Gastroesophageal sphincter (tissue), 4 donors: ENCODE data around the gene CACNA1C. TPM values are rescaled to one million over a fixed set of nuclear protein-coding genes. Genes with fewer than 3 reads are reported as not detected.

Source experiments
- ATAC-seq: fragments of 150-250 bp; one replicate; pipeline ENCODE4 v1.9.1; 2016; ENCODE audit warnings: mild to moderate bottlenecking, moderate library complexity
- H3K27ac ChIP-seq, 4 donors: fragments of 200-600 bp; sonication (generic) in 3 of 4; 1 replicate in 3 of 4; 2 replicates in 1 of 4; pipeline ENCODE4 v1.5.1; 2016 to 2019
- H3K27me3 ChIP-seq: fragments of 200-600 bp; sonication (generic); one replicate; pipeline ENCODE4 v1.5.1; 2019
- H3K36me3 ChIP-seq, 2 donors: fragments of 200-600 bp; sonication (generic); one replicate each; pipeline ENCODE4 v1.5.1; 2019; ENCODE audit warnings: control low read depth in 1 of 2
- H3K4me1 ChIP-seq, 3 donors: fragments of 200-600 bp; sonication (generic); 1 replicate in 2 of 3; 2 replicates in 1 of 3; pipeline ENCODE4 v1.5.1; 2016 to 2019; ENCODE audit warnings: control low read depth in 2 of 3
- H3K4me3 ChIP-seq, 2 donors: fragments of 200-600 bp; sonication (generic); one replicate each; pipeline ENCODE4 v1.5.1; 2019; ENCODE audit warnings: mild to moderate bottlenecking in 1 of 2, moderate library complexity in 1 of 2
- H3K9me3 ChIP-seq, 3 donors: fragments of 200-600 bp; sonication (generic); one replicate each; pipeline ENCODE4 v1.5.1; 2017 to 2019; ENCODE audit warnings: control low read depth in 2 of 3
- CTCF ChIP-seq, 4 experiments: fragments of 200-600 bp in 2 of 4; fragments of 450-650 bp in 2 of 4; sonication (generic) in 1 of 4; IDR thresholded peaks; one replicate each; pipeline ENCODE4 v1.5.1; 2017 to 2019; ENCODE audit warnings: antibody characterized with exemption in 4 of 4, mild to moderate bottlenecking in 2 of 4, moderate library complexity in 2 of 4
- EP300 ChIP-seq: sonication (generic); formaldehyde crosslinking; IDR thresholded peaks from one replicate; pipeline ENCODE4 v1.6.1; 2017; ENCODE audit warnings: antibody characterized with exemption, mild to moderate bottlenecking
- POLR2A ChIP-seq, 2 donors: fragments of 450-650 bp; IDR thresholded peaks; one replicate each; pipeline ENCODE4 v1.6.1; 2017; ENCODE audit warnings: antibody characterized with exemption in 2 of 2, mild to moderate bottlenecking in 2 of 2, moderate library complexity in 1 of 2
- POLR2AphosphoS5 ChIP-seq: sonication (generic); formaldehyde crosslinking; IDR thresholded peaks from one replicate; pipeline ENCODE4 v1.6.1; 2017; ENCODE audit warnings: antibody characterized with exemption
- WGBS, 2 donors: methylation state at CpG; one replicate each; pipeline ENCODE4 v1.1.5; 2018; ENCODE audit warnings: low coverage in 1 of 2; 5-methylcytosine and 5-hydroxymethylcytosine counted together
- total RNA-seq, 4 donors: library from RNA; depleted of rRNA; stranded (reverse); fragments of >200 nt; gene quantifications; one replicate each; pipeline ENCODE4 v1.1.0, GENCODE V29; 2016

CACNA1C gene
- total RNA-seq, 4 donors from 2014 or later = 22.9 to 96.2 (median 41.4) TPM

GRCh38 chr12:2185751-2186341, 133.1 kb downstream of the CACNA1C start:
- Histone ChIP-seq H3K27ac (peak overlapping the region in 1 of 4 donors; percentile 85), H3K4me3 (no peak overlapping the region), H3K4me1 (peaks cover 0 to 34% (median 5%) of the 10 kb centered on the region in 3 donors), H3K9me3 (no peaks in the 10 kb centered on the region), H3K36me3 (no peaks in the 10 kb centered on the region), H3K27me3 (no peaks in the 10 kb centered on the region)
- ATAC-seq = no peak
- TF ChIP-seq POLR2AphosphoS5 = no peak
- TF ChIP-seq POLR2A (IDR thresholded peaks at IDR 0.05) = no peak
- TF ChIP-seq CTCF (IDR thresholded peaks at IDR 0.05) = no peak
- TF ChIP-seq EP300 = no peak
- WGBS, 2 donors = 80 to 85% methylated on average over 1 to 10 of the region's 21 CpGs

- Histone ChIP-seq H3K9me3 (no peaks in the 10 kb centered on the region), H3K4me1 (peaks cover 0 to 24% (median 5%) of the 10 kb centered on the region in 3 donors), H3K4me3 (no peak overlapping the region), H3K27ac (peak overlapping the region in 1 of 4 donors; percentile 27), H3K27me3 (no peaks in the 10 kb centered on the region), H3K36me3 (no peaks in the 10 kb centered on the region)
- ATAC-seq = no peak
- TF ChIP-seq POLR2AphosphoS5 = no peak
- no peak for TF ChIP-seq CTCF (IDR thresholded peaks at IDR 0.05)
- no peak for TF ChIP-seq EP300
- no peak for TF ChIP-seq POLR2A (IDR thresholded peaks at IDR 0.05)
- WGBS, 2 donors = 67% methylated on average over 2 of the region's 15 CpGs; no CpG with 5 or more reads in 1 of the 2 donors
Observed at GRCh38 chr12:2187195-2187945, 134.6 kb downstream of the CACNA1C start.

GRCh38 chr12:2190085-2190484, 137.3 kb downstream of the CACNA1C start:
- no peak overlapping the region for H3K27ac ChIP-seq
- no peak overlapping the region for H3K4me3 ChIP-seq
- no peak for ATAC-seq
- peaks cover 0 to 17% (median 3%) of the 10 kb centered on the region in 3 donors for H3K4me1 ChIP-seq
- no peaks in the 10 kb centered on the region for H3K9me3 ChIP-seq
- H3K36me3 ChIP-seq = peaks cover 0 to 4% of the 10 kb centered on the region in 2 donors
- no peak for TF ChIP-seq CTCF (IDR thresholded peaks at IDR 0.05)
- no peak for TF ChIP-seq POLR2A (IDR thresholded peaks at IDR 0.05)
- TF ChIP-seq POLR2AphosphoS5 = no peak
- H3K27me3 ChIP-seq = no peaks in the 10 kb centered on the region
- 78 to 79% methylated on average over 9 of the region's 9 CpGs for WGBS, 2 donors

GRCh38 chr12:2190896-2191533, 138.2 kb downstream of the CACNA1C start:
- Histone ChIP-seq H3K36me3 (peaks cover 0 to 4% of the 10 kb centered on the region in 2 donors), H3K9me3 (no peaks in the 10 kb centered on the region), H3K27ac (no peak overlapping the region), H3K27me3 (no peaks in the 10 kb centered on the region), H3K4me3 (no peak overlapping the region), H3K4me1 (peaks cover 0 to 25% (median 3%) of the 10 kb centered on the region in 3 donors)
- WGBS, 2 donors = 88 to 100% methylated on average over 2 to 6 of the region's 15 CpGs
- TF ChIP-seq EP300 (no peak), POLR2AphosphoS5 (no peak), CTCF (IDR thresholded peaks at IDR 0.05) (no peak), POLR2A (IDR thresholded peaks at IDR 0.05) (no peak)
- no peak for ATAC-seq
